Gastroesophageal sphincter (tissue), 4 donors: ENCODE results near the gene TSPAN15. TPM values are rescaled to one million over a fixed set of nuclear protein-coding genes. Genes with fewer than 3 reads are reported as not detected.

Experiments
- ATAC-seq: fragments of 150-250 bp; one replicate; pipeline ENCODE4 v1.9.1; 2016; ENCODE audit warnings: mild to moderate bottlenecking, moderate library complexity
- H3K27ac ChIP-seq, 4 donors: fragments of 200-600 bp; sonication (generic) in 3 of 4; 1 replicate in 3 of 4; 2 replicates in 1 of 4; pipeline ENCODE4 v1.5.1; 2016 to 2019
- H3K27me3 ChIP-seq: fragments of 200-600 bp; sonication (generic); one replicate; pipeline ENCODE4 v1.5.1; 2019
- H3K36me3 ChIP-seq, 2 donors: fragments of 200-600 bp; sonication (generic); one replicate each; pipeline ENCODE4 v1.5.1; 2019; ENCODE audit warnings: control low read depth in 1 of 2
- H3K4me1 ChIP-seq, 3 donors: fragments of 200-600 bp; sonication (generic); 1 replicate in 2 of 3; 2 replicates in 1 of 3; pipeline ENCODE4 v1.5.1; 2016 to 2019; ENCODE audit warnings: control low read depth in 2 of 3
- H3K4me3 ChIP-seq, 2 donors: fragments of 200-600 bp; sonication (generic); one replicate each; pipeline ENCODE4 v1.5.1; 2019; ENCODE audit warnings: mild to moderate bottlenecking in 1 of 2, moderate library complexity in 1 of 2
- H3K9me3 ChIP-seq, 3 donors: fragments of 200-600 bp; sonication (generic); one replicate each; pipeline ENCODE4 v1.5.1; 2017 to 2019; ENCODE audit warnings: control low read depth in 2 of 3
- EP300 ChIP-seq: sonication (generic); formaldehyde crosslinking; IDR thresholded peaks from one replicate; pipeline ENCODE4 v1.6.1; 2017; ENCODE audit warnings: antibody characterized with exemption, mild to moderate bottlenecking
- POLR2A ChIP-seq, 2 donors: fragments of 450-650 bp; IDR thresholded peaks; one replicate each; pipeline ENCODE4 v1.6.1; 2017; ENCODE audit warnings: antibody characterized with exemption in 2 of 2, mild to moderate bottlenecking in 2 of 2, moderate library complexity in 1 of 2
- POLR2AphosphoS5 ChIP-seq: sonication (generic); formaldehyde crosslinking; IDR thresholded peaks from one replicate; pipeline ENCODE4 v1.6.1; 2017; ENCODE audit warnings: antibody characterized with exemption
- WGBS, 2 donors: methylation state at CpG; one replicate each; pipeline ENCODE4 v1.1.5; 2018; ENCODE audit warnings: low coverage in 1 of 2; 5-methylcytosine and 5-hydroxymethylcytosine counted together
- total RNA-seq, 4 donors: library from RNA; depleted of rRNA; stranded (reverse); fragments of >200 nt; gene quantifications; one replicate each; pipeline ENCODE4 v1.1.0, GENCODE V29; 2016
- TF ChIP-seq, protein P1 (sequence below), 4 experiments: fragments of 200-600 bp in 2 of 4; fragments of 450-650 bp in 2 of 4; sonication (generic) in 1 of 4; IDR thresholded peaks; one replicate each; pipeline ENCODE4 v1.5.1; 2017 to 2019; ENCODE audit warnings: antibody characterized with exemption in 4 of 4, mild to moderate bottlenecking in 2 of 4, moderate library complexity in 2 of 4

Gene TSPAN15
- total RNA-seq, 4 donors from 2014 or later = 51.9 to 66.7 (median 58.1) TPM

DNA sequence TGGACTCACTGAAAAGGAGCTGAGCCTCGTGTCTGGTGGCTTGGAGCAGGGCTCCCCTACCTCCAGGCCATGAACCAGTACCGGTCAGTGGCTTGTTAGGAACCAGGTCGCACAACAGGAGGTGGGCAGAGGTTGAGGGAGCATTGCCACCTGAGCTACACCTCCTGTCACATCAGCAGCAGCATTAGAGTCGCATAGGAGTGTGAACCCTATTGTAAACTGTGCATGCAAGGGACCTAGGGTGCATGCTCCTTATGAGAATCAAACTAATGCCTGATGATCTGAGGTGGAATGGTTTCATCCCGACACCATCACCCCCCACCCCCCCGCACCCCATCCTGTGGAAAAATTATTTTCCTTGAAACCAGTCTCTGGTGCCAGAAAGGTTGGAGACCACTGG, 50.4 kb downstream of the TSPAN15 start:
- Histone ChIP-seq H3K27me3 (no peaks in the 10 kb centered on the region), H3K36me3 (peaks cover 0 to 41% of the 10 kb centered on the region in 2 donors), H3K27ac (peak overlapping the region in 3 of 4 donors; percentile 12 to 84 (median 83)), H3K9me3 (no peaks in the 10 kb centered on the region), H3K4me3 (no peak overlapping the region), H3K4me1 (peaks cover 2 to 62% (median 5%) of the 10 kb centered on the region in 3 donors)
- WGBS, 2 donors = 80 to 94% methylated on average over 2 of the region's 6 CpGs
- TF ChIP-seq EP300 = no peak
- TF ChIP-seq POLR2A (IDR thresholded peaks at IDR 0.05) = no peak
- TF ChIP-seq, protein P1, sequence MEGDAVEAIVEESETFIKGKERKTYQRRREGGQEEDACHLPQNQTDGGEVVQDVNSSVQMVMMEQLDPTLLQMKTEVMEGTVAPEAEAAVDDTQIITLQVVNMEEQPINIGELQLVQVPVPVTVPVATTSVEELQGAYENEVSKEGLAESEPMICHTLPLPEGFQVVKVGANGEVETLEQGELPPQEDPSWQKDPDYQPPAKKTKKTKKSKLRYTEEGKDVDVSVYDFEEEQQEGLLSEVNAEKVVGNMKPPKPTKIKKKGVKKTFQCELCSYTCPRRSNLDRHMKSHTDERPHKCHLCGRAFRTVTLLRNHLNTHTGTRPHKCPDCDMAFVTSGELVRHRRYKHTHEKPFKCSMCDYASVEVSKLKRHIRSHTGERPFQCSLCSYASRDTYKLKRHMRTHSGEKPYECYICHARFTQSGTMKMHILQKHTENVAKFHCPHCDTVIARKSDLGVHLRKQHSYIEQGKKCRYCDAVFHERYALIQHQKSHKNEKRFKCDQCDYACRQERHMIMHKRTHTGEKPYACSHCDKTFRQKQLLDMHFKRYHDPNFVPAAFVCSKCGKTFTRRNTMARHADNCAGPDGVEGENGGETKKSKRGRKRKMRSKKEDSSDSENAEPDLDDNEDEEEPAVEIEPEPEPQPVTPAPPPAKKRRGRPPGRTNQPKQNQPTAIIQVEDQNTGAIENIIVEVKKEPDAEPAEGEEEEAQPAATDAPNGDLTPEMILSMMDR (IDR thresholded peaks at IDR 0.05) = no peak
- no peak for TF ChIP-seq POLR2AphosphoS5
- ATAC-seq = no peak

DNA sequence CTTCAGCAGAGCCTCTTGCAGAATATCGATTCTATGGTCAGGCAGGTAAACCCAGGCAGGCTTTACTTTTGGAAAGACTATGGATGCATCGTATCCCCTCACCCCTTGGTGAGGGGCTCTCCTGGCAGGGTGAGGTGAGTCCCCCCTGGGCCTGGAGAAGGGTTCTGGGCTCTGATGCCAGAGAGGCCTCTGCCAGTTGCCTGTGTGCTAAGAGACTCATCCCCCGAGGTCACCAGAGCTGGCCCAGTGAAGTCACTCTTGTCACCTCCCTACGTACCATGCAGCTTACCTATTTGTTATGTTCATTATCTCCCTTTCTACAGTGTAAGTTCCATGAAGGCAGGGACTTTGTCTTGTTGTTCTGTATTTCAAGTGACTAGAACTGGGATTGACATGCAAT, 51.3 kb downstream of the TSPAN15 start:
- peaks cover 0 to 41% of the 10 kb centered on the region in 2 donors for H3K36me3 ChIP-seq
- H3K27me3 ChIP-seq = no peaks in the 10 kb centered on the region
- H3K9me3 ChIP-seq = no peaks in the 10 kb centered on the region
- peaks cover 2 to 62% (median 8%) of the 10 kb centered on the region in 3 donors for H3K4me1 ChIP-seq
- TF ChIP-seq, protein P1 (IDR thresholded peaks at IDR 0.05) = no peak
- TF ChIP-seq EP300 (no peak), POLR2AphosphoS5 (no peak), POLR2A (IDR thresholded peaks at IDR 0.05) (no peak)
- 78% methylated on average over 3 of the region's 4 CpGs; no CpG with 5 or more reads in 1 of the 2 donors for WGBS, 2 donors
- no peak overlapping the region for H3K4me3 ChIP-seq
- H3K27ac ChIP-seq = peak overlapping the region in 3 of 4 donors; percentile 12 to 84 (median 83)
- no peak for ATAC-seq

DNA sequence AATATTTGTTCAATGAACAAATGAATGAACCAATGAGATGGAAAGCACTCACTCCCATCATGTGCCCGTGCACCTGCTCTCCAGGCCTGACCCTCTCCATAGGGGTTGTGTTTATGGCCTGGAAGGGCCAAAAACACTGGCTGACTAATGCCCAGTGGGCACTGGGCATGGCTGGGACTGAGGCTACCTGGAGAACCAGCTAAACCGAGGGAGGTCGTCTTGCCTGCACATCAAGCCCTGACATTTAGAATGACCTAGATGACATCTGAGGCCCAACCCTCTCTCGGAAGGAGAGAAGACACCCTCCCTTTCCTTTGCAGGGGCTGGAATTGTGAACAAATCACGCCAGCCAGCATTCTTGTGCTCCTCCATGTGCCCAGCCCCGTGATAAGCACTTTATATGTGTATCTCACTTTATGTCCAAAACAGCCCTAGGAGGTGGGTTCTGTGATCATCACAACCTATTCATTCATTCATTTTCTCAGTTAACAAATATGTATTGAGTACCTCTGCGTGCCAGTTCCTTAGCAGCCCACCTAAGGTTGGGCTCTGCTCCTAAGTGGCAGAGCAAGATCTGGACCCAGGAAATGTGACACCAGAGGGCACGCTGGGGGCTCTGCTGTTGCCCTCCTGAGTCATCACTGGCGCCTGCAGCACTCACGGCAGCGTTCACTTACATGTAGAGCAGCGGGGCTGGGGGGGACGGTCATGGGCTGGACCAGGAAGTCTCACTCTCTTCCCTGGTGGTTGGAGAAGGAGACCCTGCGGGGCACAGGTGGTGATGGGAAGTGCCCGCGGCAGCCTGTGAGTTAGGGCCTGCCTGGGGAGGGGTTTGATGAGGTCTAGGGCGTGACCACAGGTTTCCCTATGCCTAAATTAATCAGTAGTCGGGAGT, 52.0 kb downstream of the TSPAN15 start:
- WGBS, 2 donors = 72% methylated on average over 10 to 12 of the region's 18 CpGs
- Histone ChIP-seq H3K4me1 (peaks cover 2 to 61% (median 10%) of the 10 kb centered on the region in 3 donors), H3K4me3 (no peak overlapping the region), H3K27me3 (no peaks in the 10 kb centered on the region), H3K36me3 (peaks cover 0 to 41% of the 10 kb centered on the region in 2 donors), H3K9me3 (no peaks in the 10 kb centered on the region), H3K27ac (peak overlapping the region in 3 of 4 donors; percentile 42 to 84 (median 83))
- no peak for ATAC-seq
- TF ChIP-seq, protein P1 (IDR thresholded peaks at IDR 0.05) = no peak
- TF ChIP-seq POLR2A (IDR thresholded peaks at IDR 0.05) = no peak
- TF ChIP-seq POLR2AphosphoS5 = no peak
- TF ChIP-seq EP300 = no peak

DNA sequence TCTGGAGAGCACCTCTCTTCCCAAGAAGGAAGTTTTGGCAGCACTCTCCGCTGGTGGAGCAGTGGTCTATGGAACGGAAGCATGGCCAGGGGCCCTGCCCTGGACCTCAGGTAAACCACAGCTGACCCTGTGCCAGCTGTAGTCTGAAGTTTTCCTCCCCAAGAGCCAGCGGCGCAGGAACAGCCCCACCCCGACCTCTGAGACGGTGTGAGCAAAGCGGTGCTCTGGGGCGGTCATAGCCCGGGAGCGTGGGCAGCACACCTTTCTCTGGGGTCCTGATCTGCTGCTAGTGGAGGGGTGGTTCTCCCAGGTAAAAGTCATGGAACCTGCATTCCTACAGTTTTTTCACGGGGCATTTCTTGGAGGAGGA, 52.6 kb downstream of the TSPAN15 start:
- H3K27ac ChIP-seq = peak overlapping the region in 3 of 4 donors; percentile 42 to 84 (median 83)
- no peak overlapping the region for H3K4me3 ChIP-seq
- TF ChIP-seq POLR2AphosphoS5 (no peak), EP300 (no peak), POLR2A (IDR thresholded peaks at IDR 0.05) (no peak)
- TF ChIP-seq, protein P1 (IDR thresholded peaks at IDR 0.05) = no peak
- no peaks in the 10 kb centered on the region for H3K27me3 ChIP-seq
- WGBS, 2 donors = 17 to 80% methylated on average over 1 of the region's 11 CpGs
- no peaks in the 10 kb centered on the region for H3K9me3 ChIP-seq
- peaks cover 0 to 55% (median 10%) of the 10 kb centered on the region in 3 donors for H3K4me1 ChIP-seq
- peaks cover 0 to 41% of the 10 kb centered on the region in 2 donors for H3K36me3 ChIP-seq
- no peak for ATAC-seq
